ENCODE results near the gene NTMT1. TPM values are rescaled to one million over a fixed set of nuclear protein-coding genes. Genes with fewer than 3 reads are reported as not detected.

The NTMT1 gene
- total and polyA plus RNA-seq, 2 experiments from 2014 or later: 20.8 to 81.4 TPM

DNA sequence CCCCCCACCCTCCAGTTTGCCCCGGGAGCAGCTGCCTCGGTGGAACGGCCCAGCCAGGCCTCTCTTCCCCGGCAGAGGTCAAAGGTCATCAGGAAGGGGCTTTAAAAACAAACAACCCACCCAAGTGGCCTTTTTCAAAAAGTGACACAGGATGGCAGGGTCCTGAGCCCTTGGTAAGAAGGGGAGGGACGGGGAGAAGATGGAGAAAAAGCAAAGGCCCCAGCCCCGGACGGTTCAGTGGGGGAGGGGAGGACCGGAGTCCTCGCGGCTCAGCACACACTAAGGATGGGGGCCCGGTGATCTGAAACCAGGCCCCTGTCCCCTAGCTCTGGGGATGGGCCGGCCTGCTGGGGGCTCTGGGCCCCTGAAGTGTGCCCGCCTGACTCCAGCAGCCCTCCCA, 40.6 kb downstream of the NTMT1 start:
- peaks cover 25% of the 10 kb centered on the region for H3K79me2 ChIP-seq
- H3K9me2 ChIP-seq (replicated peaks; ENCODE audit: insufficient read depth): no peaks in the 10 kb centered on the region
- TF ChIP-seq EZH2phosphoT487 (IDR thresholded peaks at IDR 0.05; ENCODE audit: low read depth, severe bottlenecking, unreplicated experiment): no peak
- no peak for TF ChIP-seq EZH2 (IDR thresholded peaks at IDR 0.05; ENCODE audit: borderline replicate concordance)
- no peak for TF ChIP-seq CTCF (IDR thresholded peaks at IDR 0.05; ENCODE audit: poor library complexity)
- H3K9me3 ChIP-seq (ENCODE audit: low read depth): no peaks in the 10 kb centered on the region
- no peak for DNase-seq (ENCODE audit: low spot score)
- peaks cover 12% of the 10 kb centered on the region for H3K4me1 ChIP-seq (ENCODE audit: insufficient read depth)
- 13% methylated on average over 8 of the region's 13 CpGs for WGBS (ENCODE audit: low lambda C conversion rate, missing lambda C conversion rate)
- no peak overlapping the region for H2AFZ ChIP-seq
- H3K4me3 ChIP-seq: peak overlapping the region; percentile 20
- no peaks in the 10 kb centered on the region for H3K36me3 ChIP-seq (replicated peaks; ENCODE audit: insufficient read depth, low read depth)
- H3K4me2 ChIP-seq: peak overlapping the region; percentile 73
- peaks cover 40% of the 10 kb centered on the region for H3K27me3 ChIP-seq
- peak overlapping the region; percentile 16 for H3K27ac ChIP-seq
- H4K20me1 ChIP-seq (ENCODE audit: insufficient read depth, poor library complexity, severe bottlenecking): no peaks in the 10 kb centered on the region

GRCh38 chr9:129667378-129667777, 41.4 kb downstream of the NTMT1 start:
- peaks cover 25% of the 10 kb centered on the region for H3K79me2 ChIP-seq
- H2AFZ ChIP-seq: no peak overlapping the region
- no peak for TF ChIP-seq EZH2phosphoT487 (IDR thresholded peaks at IDR 0.05; ENCODE audit: low read depth, severe bottlenecking, unreplicated experiment)
- TF ChIP-seq EZH2 (IDR thresholded peaks at IDR 0.05; ENCODE audit: borderline replicate concordance): no peak
- no peak for TF ChIP-seq CTCF (IDR thresholded peaks at IDR 0.05; ENCODE audit: poor library complexity)
- no peaks in the 10 kb centered on the region for H3K9me2 ChIP-seq (replicated peaks; ENCODE audit: insufficient read depth)
- no peak overlapping the region for H3K4me3 ChIP-seq
- no peaks in the 10 kb centered on the region for H4K20me1 ChIP-seq (ENCODE audit: insufficient read depth, poor library complexity, severe bottlenecking)
- peak overlapping the region; percentile 73 for H3K4me2 ChIP-seq
- peaks cover 40% of the 10 kb centered on the region for H3K27me3 ChIP-seq
- H3K4me1 ChIP-seq (ENCODE audit: insufficient read depth): peaks cover 12% of the 10 kb centered on the region
- H3K9me3 ChIP-seq (ENCODE audit: low read depth): no peaks in the 10 kb centered on the region
- 82% methylated on average over 11 of the region's 11 CpGs for WGBS (ENCODE audit: low lambda C conversion rate, missing lambda C conversion rate)
- H3K36me3 ChIP-seq (replicated peaks; ENCODE audit: insufficient read depth, low read depth): no peaks in the 10 kb centered on the region
- peak overlapping the region; percentile 16 for H3K27ac ChIP-seq
- no peak for DNase-seq (ENCODE audit: low spot score)

DNA sequence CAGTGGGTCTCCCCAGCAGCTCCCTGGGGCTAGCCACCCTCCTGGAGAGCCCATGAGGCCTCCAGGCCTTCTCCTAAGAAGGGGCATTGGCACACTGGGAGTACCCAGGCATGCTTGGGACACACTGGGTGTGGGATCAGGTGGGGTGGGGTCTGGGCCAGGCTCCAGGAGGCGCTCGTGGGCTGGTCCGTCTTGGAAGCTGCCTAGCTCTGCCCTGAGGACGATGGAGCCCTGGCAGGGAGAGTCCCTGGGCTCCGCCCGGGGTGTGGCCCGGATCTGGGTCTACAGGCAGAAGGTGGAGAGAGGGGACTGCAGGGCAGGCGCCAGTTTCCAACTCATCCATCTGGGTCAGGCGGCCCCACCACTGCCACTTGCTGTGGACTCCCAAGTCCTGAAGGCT, 41.9 kb downstream of the NTMT1 start:
- Histone ChIP-seq H3K9me3 (ENCODE audit: low read depth) (no peaks in the 10 kb centered on the region), H3K36me3 (replicated peaks; ENCODE audit: insufficient read depth, low read depth) (no peaks in the 10 kb centered on the region), H3K27ac (no peak overlapping the region), H3K9me2 (replicated peaks; ENCODE audit: insufficient read depth) (no peaks in the 10 kb centered on the region), H3K4me1 (ENCODE audit: insufficient read depth) (peaks cover 12% of the 10 kb centered on the region), H3K4me2 (peak overlapping the region; percentile 73), H3K27me3 (peaks cover 35% of the 10 kb centered on the region), H2AFZ (no peak overlapping the region), H4K20me1 (ENCODE audit: insufficient read depth, poor library complexity, severe bottlenecking) (no peaks in the 10 kb centered on the region), H3K4me3 (no peak overlapping the region), H3K79me2 (peaks cover 26% of the 10 kb centered on the region)
- TF ChIP-seq EZH2phosphoT487 (IDR thresholded peaks at IDR 0.05; ENCODE audit: low read depth, severe bottlenecking, unreplicated experiment) (no peak), EZH2 (IDR thresholded peaks at IDR 0.05; ENCODE audit: borderline replicate concordance) (no peak), CTCF (IDR thresholded peaks at IDR 0.05; ENCODE audit: poor library complexity) (no peak)
- WGBS (ENCODE audit: low lambda C conversion rate, missing lambda C conversion rate): 92% methylated on average over 8 of the region's 9 CpGs
- no peak for DNase-seq (ENCODE audit: low spot score)

All from hepatocyte (in vitro differentiated cells).